ENCODE measurements around the gene NCOR2. TPM values are rescaled to one million over a fixed set of nuclear protein-coding genes. Genes with fewer than 3 reads are reported as not detected.

NCOR2 gene
- total and polyA plus RNA-seq, 2 donors (not counting 3 experiments of a cell fraction or from before 2014, with no cell fraction given), result 26.5 to 241 TPM

DNA sequence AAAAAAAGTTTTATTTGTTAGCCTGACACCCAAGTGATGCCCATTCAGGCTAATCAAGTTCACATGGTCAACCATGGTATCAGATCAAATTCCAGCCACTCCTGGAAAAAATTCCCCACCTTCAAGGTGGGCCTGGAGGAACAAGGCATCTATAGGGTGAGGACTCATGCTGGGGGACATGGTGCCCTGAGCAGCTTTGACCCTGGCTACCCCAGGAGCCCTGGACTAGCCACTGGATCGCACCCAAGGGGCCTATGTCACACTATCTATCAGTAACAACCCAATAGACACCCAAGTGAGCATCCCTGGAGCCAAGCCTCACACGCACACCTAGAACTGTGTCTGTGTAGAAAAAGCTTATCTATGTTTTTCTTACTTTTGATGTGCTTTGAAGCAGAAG, 4.1 kb upstream of the NCOR2 start:
- Histone ChIP-seq H2AFZ (ENCODE audit: low read depth, low read length) (no peak overlapping the region), H3K9me1 (replicated peaks; ENCODE audit: control insufficient read depth, extremely low read depth, insufficient read depth, low read length) (no peaks in the 10 kb centered on the region), H3K9me3 (replicated peaks; ENCODE audit: control insufficient read depth, insufficient read depth, low read length) (no peaks in the 10 kb centered on the region), H4K20me1 (replicated peaks; ENCODE audit: control insufficient read depth, extremely low read depth, insufficient read depth, low read length) (no peaks in the 10 kb centered on the region), H3K36me3 (ENCODE audit: control insufficient read depth in 2 of 2, extremely low read depth in 1 of 2, insufficient read depth in 2 of 2, low read length in 2 of 2) (no peaks in the 10 kb centered on the region), H3K9ac (replicated peaks; ENCODE audit: extremely low read depth, insufficient read depth, low read length) (no peak overlapping the region), H3K79me2 (ENCODE audit: control insufficient read depth, insufficient read depth, low read length) (peaks cover 4% of the 10 kb centered on the region), H3K27me3 (ENCODE audit: control insufficient read depth in 2 of 2, insufficient read depth in 2 of 2, low read length in 2 of 2) (no peaks in the 10 kb centered on the region), H3K4me1 (ENCODE audit: control insufficient read depth, extremely low read depth, insufficient read depth, low read length) (peaks cover 6% of the 10 kb centered on the region), H3K27ac (ENCODE audit: insufficient read depth, low read depth, low read length) (no peak overlapping the region), H3K4me3 (replicated peaks in 1 of 3; ENCODE audit: insufficient read depth in 1 of 3, low read depth in 1 of 3, low read length in 3 of 3) (no peak overlapping the region), H3K4me2 (ENCODE audit: insufficient read depth, low read length) (no peak overlapping the region)
- FAIRE-seq (no peak), DNase-seq (ENCODE audit: low read depth, low spot score) (no peak)
- TF ChIP-seq, protein P1, sequence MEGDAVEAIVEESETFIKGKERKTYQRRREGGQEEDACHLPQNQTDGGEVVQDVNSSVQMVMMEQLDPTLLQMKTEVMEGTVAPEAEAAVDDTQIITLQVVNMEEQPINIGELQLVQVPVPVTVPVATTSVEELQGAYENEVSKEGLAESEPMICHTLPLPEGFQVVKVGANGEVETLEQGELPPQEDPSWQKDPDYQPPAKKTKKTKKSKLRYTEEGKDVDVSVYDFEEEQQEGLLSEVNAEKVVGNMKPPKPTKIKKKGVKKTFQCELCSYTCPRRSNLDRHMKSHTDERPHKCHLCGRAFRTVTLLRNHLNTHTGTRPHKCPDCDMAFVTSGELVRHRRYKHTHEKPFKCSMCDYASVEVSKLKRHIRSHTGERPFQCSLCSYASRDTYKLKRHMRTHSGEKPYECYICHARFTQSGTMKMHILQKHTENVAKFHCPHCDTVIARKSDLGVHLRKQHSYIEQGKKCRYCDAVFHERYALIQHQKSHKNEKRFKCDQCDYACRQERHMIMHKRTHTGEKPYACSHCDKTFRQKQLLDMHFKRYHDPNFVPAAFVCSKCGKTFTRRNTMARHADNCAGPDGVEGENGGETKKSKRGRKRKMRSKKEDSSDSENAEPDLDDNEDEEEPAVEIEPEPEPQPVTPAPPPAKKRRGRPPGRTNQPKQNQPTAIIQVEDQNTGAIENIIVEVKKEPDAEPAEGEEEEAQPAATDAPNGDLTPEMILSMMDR (IDR thresholded peaks at IDR 0.05; ENCODE audit: extremely low read depth in 1 of 2, insufficient read depth in 1 of 2, low read depth in 1 of 2, low read length in 2 of 2), result no peak
- TF ChIP-seq POLR2AphosphoS5 (IDR thresholded peaks at IDR 0.05; ENCODE audit: insufficient read depth, low read depth, low read length), result no peak
- no peak for TF ChIP-seq FOS (IDR thresholded peaks at IDR 0.05; ENCODE audit: borderline replicate concordance, insufficient read depth, low read length)
- TF ChIP-seq EZH2 (IDR thresholded peaks at IDR 0.05; ENCODE audit: borderline replicate concordance, low read depth, low read length, severe bottlenecking), result no peak
- TF ChIP-seq POLR2A (IDR thresholded peaks at IDR 0.05; ENCODE audit: low read depth, low read length), result no peak
- no peak for TF ChIP-seq GATA2 (IDR thresholded peaks at IDR 0.05; ENCODE audit: insufficient read depth, insufficient read length, low read depth, low read length)
- no TSS peak for BruUV-seq (replicated peaks)
- ChIA-PET POLR2A (no interaction called here), CTCF (interaction anchor here (1.4 to 1.5 kb wide), 2 partner anchors 30 to 122 kb away, joined by 3 read pairs; no protein-coding TSS in a partner anchor)
- dilution Hi-C loops (cut with MboI; ENCODE audit: extremely low pct_ligation_motif_present, low sequenced_read_pairs), result loop anchor here (25.0 kb wide), 1 partner anchor 116 kb away; no protein-coding TSS in a partner anchor
- intact Hi-C loops (cut with micrococcal nuclease), result no loop called here
